GM21723 (cell line): ENCODE measurements around the gene CTSH.

Experiments
- ATAC-seq: cut with Tn5 transposase; IDR thresholded peaks from one replicate; pipeline ENCODE4 v1.9.1; 2021; ENCODE audit warnings: mild to moderate bottlenecking, moderate library complexity; ENCODE audit not compliant: unreplicated experiment

Gene CTSH

DNA sequence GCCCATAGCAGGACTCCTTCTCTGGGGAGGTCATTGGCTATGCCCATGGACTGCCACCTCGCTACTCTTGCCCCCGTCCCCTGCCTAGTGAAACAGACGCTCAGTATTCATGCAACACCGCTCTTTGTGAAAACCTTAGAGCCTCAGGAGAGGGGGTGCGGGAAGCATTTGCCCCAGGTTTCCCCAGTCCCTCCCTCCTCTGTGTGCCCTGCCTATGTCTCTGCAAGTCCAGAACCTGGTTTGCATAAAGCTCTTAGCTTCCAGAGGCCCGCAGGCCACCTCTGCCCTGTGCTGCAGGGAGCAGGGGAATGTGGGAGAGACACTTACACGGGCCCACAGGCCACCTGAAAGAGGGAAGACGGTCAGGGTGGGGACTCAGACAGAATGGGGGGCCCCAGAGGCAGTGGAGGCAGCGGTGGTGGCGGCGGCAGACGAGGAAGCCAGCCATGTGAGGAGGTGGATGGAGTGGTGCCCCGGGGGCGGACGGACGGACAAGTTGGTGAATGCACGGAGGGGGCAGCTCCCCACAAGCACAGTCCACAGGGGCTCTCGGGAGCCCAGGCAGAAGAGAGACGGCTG, 33.8 kb upstream of the CTSH start:
- ATAC-seq: no peak

DNA sequence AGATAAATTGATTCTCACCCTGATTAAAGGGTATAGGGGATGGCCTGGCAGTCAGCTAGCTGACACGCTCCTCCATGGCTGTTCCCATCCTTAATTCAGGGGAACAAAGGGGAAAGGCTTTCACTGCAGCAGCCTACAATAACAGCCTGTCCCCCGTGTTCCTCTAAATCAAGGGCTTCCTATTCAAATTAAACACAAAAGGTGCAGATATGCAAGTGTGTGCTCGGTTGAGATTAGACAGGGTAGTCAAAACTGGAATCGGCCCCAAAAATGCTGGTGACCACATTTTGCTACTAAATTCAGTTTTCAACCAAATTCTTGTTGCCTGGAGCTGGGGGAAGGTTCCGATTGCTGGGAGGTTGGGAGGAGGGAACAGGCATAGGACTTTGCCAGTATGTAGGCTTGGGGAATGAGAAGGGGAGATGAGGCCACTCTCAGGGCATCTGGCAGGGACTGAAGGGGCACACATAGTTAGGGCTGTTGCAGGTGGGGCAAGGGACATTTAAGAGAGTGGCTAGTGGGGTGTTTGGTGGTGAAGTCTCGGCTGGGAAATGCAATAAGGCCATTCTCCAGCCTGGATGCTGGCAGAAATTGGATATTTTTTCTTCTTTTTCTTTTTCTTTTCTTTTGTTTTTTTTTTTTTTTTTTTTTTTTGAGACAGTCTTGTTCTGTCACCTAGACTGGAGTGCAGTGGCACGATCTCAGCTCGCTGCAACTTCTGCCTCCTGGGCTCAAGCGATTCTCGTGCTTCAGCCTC, 32.9 kb upstream of the CTSH start:
- ATAC-seq: peak; percentile 33

DNA sequence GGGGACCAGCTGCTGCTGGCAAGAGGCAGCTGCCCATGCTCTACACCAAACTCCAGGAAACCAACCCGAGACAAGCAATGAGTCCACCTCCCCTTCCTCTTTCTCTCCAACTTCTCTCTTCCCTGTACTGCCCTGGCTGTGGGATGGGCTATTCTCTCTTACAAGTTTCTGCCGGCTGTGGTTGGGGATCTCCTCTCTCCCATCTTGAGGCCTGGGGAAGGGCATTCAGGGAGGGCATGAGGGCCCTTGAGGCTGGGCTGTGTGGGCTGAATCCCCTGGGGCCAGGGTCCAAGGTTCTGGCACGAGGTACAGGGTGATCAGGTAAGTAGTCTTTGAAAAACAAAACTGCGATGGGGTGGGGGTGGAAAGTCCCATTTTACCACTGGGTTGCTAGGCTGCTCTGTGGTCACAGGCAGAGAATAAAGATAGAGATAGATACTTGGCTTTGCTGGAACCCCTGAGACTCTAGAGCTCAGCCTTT, 32.3 kb upstream of the CTSH start:
- ATAC-seq: peak; percentile 67

DNA sequence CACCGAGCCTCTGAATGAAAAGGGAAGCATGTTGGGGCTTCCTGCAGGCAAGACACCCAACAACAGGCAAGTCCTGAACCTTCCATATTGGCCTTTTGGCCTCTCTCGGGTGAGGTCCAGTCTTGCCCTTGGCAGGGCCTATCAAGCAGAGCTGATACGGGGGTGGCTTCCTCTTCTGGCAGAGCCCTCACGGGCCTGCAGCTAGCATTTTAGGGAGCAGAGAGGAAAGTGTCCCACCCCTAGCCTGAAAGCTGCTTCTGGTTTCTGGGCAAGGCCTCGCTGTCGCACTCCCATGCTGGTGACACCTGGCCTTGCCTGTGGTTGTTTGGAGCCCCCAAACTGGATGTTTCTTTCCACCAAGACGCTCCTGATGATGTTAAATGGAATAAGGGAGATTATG, 31.8 kb upstream of the CTSH start:
- no peak for ATAC-seq

DNA sequence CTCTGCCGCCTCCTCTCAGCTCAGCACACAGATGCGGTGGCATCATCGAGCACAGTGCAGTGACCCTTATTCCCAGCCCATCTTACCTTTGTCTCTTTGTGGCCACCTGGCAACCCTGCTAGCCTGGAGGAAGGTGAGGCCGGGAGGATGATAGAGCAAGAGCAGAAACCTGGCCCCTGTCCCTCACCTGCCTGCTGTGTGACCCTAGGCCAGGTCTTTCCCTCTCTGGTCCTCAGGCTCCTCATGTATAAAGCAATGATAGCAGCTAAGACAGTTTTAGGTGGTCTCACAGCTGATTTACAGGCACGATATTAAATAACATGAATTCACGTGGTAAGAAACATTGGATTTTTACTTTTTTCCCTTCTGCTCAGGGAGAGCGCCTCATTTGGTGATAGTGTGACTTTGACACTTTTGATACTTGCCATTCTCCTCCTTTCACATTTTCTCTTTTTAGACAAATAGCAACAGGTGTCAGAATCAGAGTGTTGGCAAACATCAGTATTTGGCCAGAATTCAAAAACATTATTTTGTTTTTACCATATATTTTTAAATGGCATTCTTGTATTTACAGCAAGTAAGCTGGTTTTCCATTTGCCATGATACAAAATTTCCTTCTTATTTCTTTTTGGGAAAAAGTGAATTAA, 29.5 kb upstream of the CTSH start:
- ATAC-seq: no peak

DNA sequence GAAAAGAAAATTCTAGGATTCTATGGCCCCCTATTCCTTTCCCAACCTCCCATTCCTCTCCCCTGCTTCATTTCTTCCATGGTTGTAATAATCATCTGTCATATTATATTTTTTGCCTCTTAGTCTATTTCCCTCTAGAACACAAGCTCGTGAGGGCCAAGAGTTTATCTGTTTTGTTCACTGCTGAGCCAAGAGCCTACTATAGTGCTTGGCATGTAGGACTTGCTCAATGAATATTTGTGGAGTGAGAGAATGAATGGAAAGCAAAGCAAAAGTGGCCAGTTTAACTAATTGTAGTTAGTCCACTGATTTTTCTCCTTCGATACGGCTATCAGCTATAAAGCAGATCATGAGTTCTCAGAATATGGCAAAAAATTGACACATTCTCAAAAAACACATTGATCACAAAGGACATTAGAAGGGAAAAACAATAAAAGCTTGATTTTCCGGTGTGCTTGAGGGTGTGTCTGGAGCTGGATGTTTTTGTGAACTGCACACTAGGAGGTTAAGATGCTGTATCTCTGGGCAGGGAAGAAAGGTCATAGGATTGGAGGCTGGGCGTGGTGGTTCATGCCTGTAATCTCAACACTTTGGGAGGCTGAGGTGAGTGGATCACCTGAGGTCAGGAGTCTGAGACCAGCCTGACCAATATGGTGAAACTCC, 25.0 kb upstream of the CTSH start:
- no peak for ATAC-seq

DNA sequence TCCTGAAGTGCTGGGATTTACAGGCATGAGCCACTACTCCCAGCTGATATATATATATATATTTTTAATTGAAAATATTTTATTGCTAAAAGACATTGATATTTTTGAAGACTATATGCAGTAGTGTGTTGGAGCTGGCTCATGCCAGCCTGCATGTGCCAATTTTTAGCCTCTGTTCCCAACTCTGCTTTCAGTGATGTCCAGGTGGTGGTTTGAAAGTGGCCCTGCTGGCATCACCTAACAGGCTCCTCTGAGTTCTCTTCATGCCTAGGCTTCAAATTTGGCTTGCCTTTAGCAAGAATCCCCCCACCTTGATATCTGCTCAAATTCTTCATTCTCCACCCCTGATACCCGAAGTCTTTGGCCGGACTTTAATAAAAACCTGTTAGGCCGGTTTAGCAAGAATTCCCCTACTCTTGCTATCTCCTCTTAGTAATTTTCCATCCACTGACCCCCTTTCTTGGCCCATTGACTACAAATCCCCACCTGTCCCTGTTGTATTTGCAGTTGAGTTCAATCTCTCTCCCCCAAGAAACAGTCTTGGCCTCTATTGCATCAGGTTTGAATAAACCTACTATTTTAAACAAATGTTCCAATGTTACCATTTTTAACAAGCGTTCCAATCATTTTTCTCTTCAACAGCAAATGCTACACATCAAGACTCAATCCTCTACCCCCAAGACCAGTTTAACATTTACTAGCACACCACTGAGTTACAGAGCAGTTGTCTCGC, 23.9 kb upstream of the CTSH start:
- ATAC-seq: no peak

DNA sequence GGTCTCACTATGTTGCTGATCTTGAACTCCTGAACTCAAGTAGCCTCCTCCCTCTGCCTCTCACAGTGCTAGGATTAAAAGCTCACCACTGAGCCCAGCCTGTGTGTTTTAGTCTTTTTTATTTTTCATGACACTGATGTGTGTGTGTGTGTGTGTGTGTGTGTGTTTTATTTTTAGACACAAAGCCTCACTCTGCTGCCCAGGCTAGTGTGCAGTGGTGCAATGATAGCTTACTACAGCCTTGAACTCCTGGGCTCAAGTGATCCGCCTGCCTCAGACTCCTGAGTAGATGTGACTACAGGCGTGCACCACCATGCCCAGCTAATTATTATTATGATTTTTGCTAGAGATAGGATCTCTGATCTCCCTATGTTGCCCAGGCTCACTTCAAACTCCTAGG, 23.3 kb upstream of the CTSH start:
- ATAC-seq: no peak

DNA sequence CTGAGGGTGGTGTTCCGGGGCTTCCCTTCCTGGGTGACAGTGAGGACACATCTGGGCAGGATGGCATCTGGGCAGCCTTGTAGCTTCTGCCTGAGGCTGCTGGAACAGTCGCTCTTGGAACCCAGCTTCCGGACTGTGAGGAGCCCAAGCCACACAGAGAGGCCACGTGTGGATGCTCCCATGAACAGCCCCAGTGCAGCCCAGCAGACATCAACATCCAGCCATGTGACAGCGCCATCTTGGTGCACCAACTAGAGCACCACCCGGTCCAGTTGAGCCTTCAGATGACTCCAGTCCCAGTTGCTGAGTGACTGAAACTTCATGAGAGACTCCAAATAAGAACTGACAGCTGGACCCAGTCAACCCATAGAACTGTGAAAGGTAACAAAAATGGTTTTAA, 15.5 kb upstream of the CTSH start:
- ATAC-seq: no peak

DNA sequence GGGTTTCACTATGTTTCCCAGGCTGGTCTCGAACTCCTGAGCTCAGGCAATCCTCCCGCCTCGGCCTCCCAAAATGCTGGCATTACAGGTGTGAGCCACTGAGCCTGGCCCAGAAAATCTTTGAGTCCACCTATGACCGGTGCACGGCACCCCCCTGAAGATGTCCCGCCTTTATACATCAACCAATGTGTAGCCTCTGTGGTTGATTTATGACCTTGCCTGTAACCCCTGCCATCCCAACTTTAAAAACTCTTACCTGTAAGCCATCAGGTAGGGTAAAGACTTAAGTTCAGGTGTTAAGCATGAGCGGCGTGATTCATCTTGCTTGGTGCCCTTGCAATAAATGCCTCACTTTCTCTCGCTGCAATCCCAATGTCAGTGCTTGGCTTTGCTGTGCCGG, 14.5 kb upstream of the CTSH start:
- ATAC-seq: no peak

DNA sequence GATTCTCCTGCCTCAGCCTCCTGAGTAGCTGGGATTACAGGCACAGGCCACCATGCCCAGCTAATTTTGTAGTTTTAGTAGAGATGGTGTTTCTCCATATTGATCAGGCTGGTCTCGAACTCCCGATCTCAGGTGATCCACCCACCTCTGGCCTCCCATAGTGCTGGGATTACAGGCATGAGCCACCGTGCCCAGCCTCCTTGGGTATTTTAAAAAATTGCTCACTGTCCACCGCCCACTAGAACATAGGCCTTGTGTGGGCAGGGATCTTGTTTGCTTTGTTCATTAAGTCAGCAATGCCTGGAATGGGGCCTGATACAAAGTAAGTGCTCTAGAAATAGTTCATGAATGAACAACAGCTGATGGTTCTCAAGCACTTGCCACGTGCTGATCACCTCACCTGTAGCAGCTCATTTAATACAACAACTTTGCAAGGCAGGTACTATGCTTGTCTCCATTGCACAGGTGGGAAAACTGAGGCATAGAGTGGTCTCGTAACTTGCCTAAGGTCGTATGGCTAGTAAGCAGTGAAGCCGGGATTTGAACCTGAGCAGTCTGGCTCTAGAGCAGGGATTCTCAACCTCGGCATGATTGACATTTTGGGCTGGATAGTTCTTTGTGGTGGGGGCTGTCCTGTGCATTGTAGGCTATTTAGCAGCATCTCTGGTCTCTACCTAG, 12.7 kb upstream of the CTSH start:
- no peak for ATAC-seq

DNA sequence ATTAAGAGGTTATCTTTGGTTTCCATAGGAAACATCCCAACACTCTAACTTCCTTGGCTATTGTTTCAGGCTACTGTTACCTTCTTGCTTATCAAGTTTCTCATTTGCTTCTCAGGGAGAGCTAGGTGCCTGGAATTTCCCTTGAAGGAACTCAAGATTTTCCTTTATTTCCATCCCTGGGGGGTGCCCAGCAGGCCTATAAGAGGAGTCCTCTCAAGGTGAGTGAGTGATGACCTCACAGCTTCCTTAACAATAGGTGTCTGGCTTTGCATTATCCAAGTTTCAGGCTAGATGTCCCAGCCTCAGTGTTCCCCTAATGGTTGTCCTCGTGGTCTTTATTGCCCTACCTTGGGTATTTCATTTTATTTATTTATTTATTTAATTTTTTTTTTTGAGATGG, 12.1 kb upstream of the CTSH start:
- no peak for ATAC-seq

DNA sequence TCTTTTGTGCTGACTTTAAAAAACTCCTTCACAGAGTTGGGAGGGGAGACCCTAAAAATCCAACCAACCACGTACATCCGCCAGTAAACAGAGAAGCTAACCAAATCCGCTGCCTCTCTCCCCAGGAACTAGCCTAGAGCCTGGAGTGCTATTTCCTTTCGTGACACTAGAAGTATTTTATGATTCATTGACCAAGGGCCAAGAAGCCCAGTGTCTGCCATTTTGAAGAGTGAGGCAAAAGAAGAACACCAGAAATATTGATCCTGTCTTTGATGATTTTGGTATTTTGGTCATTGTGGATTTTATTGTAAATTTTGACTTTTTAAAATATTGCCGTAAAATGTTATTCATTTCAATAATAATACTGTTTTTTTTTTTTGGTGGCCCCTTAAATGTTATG, 10.5 kb upstream of the CTSH start:
- ATAC-seq: no peak

DNA sequence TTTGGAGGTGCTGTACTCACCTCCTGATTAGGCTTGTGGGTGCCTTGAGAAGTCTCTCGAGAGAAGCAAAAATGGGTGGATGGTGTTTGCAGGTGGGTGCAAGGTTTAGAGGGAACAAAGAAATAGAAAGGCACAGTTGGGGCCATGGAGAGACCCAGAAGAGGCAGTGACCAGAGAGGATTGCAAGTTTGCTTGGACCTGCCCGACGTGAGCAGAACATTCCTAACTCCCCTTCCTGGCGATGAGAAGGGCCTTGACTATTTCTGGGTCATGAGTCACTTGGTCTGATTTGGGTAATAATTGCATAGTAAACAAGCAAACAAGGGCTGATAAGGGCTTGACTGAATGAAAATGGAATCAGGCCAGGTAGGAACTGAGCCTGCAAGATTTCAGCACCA, 7.0 kb upstream of the CTSH start:
- ATAC-seq: no peak

DNA sequence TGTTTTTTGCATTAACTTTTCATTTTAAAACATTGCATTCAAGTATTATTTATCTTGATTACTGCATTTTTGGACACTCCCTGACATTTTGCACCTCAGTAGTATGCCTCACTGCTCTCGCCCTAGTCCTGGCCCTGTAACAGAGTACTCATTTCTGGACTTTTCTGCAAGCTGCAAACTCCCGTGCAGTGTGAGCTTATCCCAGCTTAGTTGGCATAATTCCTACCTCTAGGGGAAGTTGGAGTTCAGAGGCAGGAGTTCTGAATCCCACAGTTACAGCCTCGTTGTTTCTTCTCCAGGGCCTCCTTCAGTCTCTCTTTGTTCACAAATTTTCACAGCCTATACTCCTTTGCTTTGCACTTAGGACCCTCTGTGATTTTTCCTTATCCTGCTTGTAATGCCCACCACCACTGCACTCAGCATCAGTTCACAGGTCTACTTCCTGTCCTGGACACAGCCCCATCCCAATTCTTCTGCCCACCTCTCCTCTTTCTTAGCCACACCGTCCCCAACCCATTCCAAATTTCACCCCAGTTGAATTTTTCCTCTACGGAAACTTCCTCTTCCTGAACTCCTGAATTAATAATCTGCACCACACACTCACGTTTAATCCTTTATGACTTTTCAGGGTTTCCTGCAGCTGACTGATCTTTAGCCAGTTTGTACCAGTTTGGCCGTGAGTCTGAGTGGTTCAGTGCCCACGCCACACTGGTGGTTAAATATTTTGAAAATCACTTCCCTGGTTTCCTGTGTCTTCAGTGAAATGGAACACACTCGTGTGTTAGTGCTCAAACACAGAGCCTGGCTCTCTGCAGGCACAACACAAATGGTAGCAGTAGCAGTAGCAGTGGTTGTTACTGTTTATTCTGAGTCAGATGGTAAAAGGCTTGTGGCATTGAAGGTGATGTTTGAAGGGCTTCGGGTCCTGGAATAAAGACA, 6.3 kb upstream of the CTSH start:
- ATAC-seq: no peak

DNA sequence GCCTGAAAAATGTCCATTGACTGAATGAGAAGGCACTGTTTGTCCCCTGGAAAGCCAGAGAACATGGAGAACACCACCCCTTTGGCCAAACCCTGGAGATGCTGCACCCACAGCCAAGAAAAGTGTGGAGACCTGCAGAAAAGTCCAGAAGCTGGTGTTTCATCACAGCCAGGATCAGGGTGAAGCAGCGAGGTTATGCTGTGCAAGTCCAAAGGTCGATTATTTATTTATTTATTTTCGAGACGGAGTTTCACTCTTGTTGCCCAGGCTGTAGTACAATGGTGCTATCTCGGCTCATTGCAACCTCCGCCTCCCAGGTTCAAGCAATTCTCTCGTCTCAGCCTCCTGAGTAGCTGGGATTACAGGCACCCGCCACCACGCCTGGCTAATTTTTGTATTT, 5.5 kb upstream of the CTSH start:
- ATAC-seq: no peak

DNA sequence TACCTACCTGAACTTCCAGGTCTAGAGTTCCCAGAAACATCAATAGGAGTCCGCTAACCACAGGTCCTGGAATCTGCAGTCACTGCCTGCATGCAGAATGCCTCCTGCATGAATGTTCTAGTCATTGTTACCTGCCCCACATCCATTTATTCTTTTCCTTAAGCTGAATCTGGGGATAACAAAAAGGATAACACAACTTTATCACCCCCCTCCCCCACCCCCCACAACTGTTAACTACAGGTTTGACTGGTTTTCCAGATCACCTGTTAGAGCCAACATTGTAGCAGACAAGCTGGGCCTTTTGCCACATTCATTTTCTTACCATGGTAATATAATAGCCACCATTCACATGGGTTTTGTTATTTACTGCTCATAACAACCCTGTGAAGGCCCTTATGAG, 4.6 kb upstream of the CTSH start:
- no peak for ATAC-seq

DNA sequence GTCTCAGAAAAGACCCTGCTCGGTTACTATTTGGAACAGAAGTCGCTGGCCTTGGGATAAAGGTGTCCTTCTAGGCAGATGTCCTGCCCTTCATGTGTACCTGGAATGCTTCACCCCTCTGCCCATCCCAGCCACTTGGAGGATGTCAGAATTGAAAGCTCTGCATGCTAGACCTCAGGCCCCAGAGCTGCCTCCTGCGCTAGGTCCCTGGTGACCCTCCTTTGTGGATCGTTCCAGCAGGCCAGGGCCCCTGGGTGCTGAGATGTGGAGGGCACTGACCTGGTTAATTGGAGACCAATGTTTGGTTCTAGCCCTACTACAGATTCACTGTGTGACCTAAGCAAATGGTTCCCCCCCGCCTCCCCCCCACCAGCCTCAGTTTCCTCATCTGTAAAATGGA, 2.7 kb upstream of the CTSH start:
- no peak for ATAC-seq

DNA sequence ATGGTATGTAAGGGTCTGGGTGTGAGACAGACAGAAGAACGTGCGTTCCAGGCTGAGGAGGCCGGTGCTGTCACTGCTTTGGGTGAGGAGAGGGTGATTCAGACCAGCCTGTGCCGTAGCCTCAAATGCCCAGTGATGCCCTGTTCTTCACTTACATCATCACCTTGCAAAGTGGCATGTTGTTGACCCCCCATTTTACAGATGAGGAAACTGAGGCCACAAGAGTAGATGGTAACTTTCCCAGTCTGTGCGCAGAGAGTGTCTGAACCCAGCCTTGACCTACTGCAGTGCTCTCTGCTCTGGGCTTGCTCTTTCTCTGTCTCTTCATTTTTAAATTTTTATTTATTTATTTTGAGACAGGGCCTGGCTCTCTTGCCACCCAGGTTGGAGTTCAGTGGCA, 1.6 kb upstream of the CTSH start:
- no peak for ATAC-seq
